A549 (cell line): Measurements from ENCODE around the gene ZNF219. TPM values are rescaled to one million over a fixed set of nuclear protein-coding genes. Genes with fewer than 3 reads are reported as not detected.
"Not testable (repeated sequence)": the region's sequence is repeated elsewhere in the genome, so short reads cannot be mapped to it uniquely, and the experiment has no call there.

Source experiments
- ATAC-seq, 2 experiments: fragments of 200-7000 bp in 1 of 2; fragments of >200 bp in 1 of 2; cut with Nextera tagmentation in 1 of 2; cut with Tn5 transposase in 1 of 2; 3 replicates each; pipeline versions ENCODE4 v1.8.0 to v1.9.1; 2018 to 2020; ENCODE audit warnings: mild to moderate bottlenecking in 1 of 2, moderate library complexity in 1 of 2
- CTCF ChIA-PET: fragments of 300-600 bp; sonication (Branson Sonifier 250); formaldehyde crosslinking; extraction: SDS; loops from one replicate; lab custom pipeline; 2021; ENCODE audit warnings: antibody characterized with exemption, inconsistent platforms; lab: Yijun Ruan, JAX
- POLR2A ChIA-PET: fragments of 350-600 bp; formaldehyde crosslinking; extraction: SDS; loops from one replicate; lab custom pipeline; 2021; ENCODE audit warnings: antibody characterized with exemption, inconsistent platforms; lab: Yijun Ruan, JAX
- DNase-seq, 2 experiments: peaks; one replicate each; pipeline versions ENCODE4 v3.0.0 to v3.0.0-alpha.2; 2011 to 2016; ENCODE audit warnings: low read depth in 1 of 2, low spot score in 1 of 2
- FAIRE-seq: peaks from 2 replicates; lab custom pipeline; 2011; peaks lifted over from hg19 to GRCh38; lab: Jason Lieb, UNC
- H3K27ac ChIP-seq, 2 experiments: fragments of >200 bp; sonication (Bioruptor Twin); formaldehyde crosslinking; 3 replicates each; pipeline ENCODE4 v1.5.1; 2016 to 2017
- H3K4me1 ChIP-seq: fragments of >200 bp; sonication (Bioruptor Twin); formaldehyde crosslinking; 3 replicates; pipeline ENCODE4 v1.6.1; 2016
- H3K4me2 ChIP-seq: fragments of >200 bp; sonication (Bioruptor Twin); formaldehyde crosslinking; 3 replicates; pipeline ENCODE4 v1.6.1; 2016
- H3K4me3 ChIP-seq: fragments of >200 bp; sonication (Bioruptor Twin); formaldehyde crosslinking; 3 replicates; pipeline ENCODE4 v1.5.1; 2016
- H3K9me3 ChIP-seq: fragments of >200 bp; sonication (Bioruptor Twin); formaldehyde crosslinking; 3 replicates; pipeline ENCODE4 v1.6.1; 2016
- CEBPB ChIP-seq, 2 experiments: fragments of >200 bp in 1 of 2; sonication (Bioruptor Twin) in 1 of 2; formaldehyde crosslinking in 1 of 2; IDR thresholded peaks; 2 replicates each; pipeline ENCODE4 v1.6.1; 2012 to 2016
- FOSL2 ChIP-seq, 2 experiments: fragments of 450-650 bp in 1 of 2; fragments of >200 bp in 1 of 2; sonication (Bioruptor Twin) in 1 of 2; formaldehyde crosslinking; IDR thresholded peaks; 2 replicates each; pipeline versions ENCODE4 v1.5.0 to v1.6.1; 2016 to 2020; ENCODE audit warnings: mild to moderate bottlenecking in 1 of 2, moderate library complexity in 1 of 2
- GATA3 ChIP-seq: IDR thresholded peaks from 2 replicates; pipeline ENCODE4 v1.6.1; 2012; ENCODE audit warnings: borderline replicate concordance
- MAZ ChIP-seq: fragments of 150-350 bp; IDR thresholded peaks from 2 replicates; pipeline ENCODE4 v1.6.1; 2014; ENCODE audit warnings: antibody characterized with exemption, low read depth, low read length, borderline replicate concordance
- PHF8 ChIP-seq: fragments of 200-600 bp; sonication (generic); IDR thresholded peaks from 2 replicates; pipeline ENCODE4 v1.6.1; 2016; ENCODE audit warnings: low read depth, mild to moderate bottlenecking, antibody characterized with exemption, moderate library complexity, borderline replicate concordance
- POLR2A ChIP-seq: IDR thresholded peaks from 2 replicates; pipeline ENCODE4 v1.6.1; 2012; ENCODE audit warnings: mild to moderate bottlenecking, low read length
- RAD21 ChIP-seq, 2 experiments: fragments of >200 bp in 1 of 2; sonication (Bioruptor Twin) in 1 of 2; formaldehyde crosslinking in 1 of 2; IDR thresholded peaks in 1 of 2; conservative IDR thresholded peaks in 1 of 2; 2 replicates in 1 of 2; 3 replicates in 1 of 2; pipeline ENCODE4 v1.6.1; 2012 to 2018; ENCODE audit warnings: inconsistent platforms in 1 of 2
- RNF2 ChIP-seq: fragments of 200-600 bp; sonication (generic); IDR thresholded peaks from 2 replicates; pipeline ENCODE4 v1.6.1; 2016; ENCODE audit warnings: low read depth, mild to moderate bottlenecking, antibody characterized with exemption, moderate library complexity, borderline replicate concordance
- SREBF2 ChIP-seq: fragments of 450-650 bp; IDR thresholded peaks from 2 replicates; pipeline ENCODE4 v1.6.1; 2014; ENCODE audit warnings: mild to moderate bottlenecking, moderate library complexity
- TP53 ChIP-seq: fragments of 250-450 bp; sonication (Bioruptor Pico); IDR thresholded peaks from 2 replicates; pipeline ENCODE4 v1.5.0; 2021; ENCODE audit warnings: mild to moderate bottlenecking, moderate library complexity
- ZSCAN20 ChIP-seq: fragments of 250-450 bp; sonication (Bioruptor Pico); IDR thresholded peaks from 2 replicates; pipeline ENCODE4 v1.8.0; 2022; ENCODE audit warnings: mild to moderate bottlenecking, moderate library complexity
- WGBS: methylation state at CpG from one replicate; pipeline ENCODE4 v1.1.6; 2017; ENCODE audit errors: missing lambda C conversion rate; 5-methylcytosine and 5-hydroxymethylcytosine counted together
- polyA plus RNA-seq, 4 experiments: library from polyadenylated mRNA; depleted of rRNA in 3 of 4; stranded (reverse); fragments of >200 nt; fragmentation: RNase III in 1 of 4; extraction: RNeasy Plus Mini Kit Qiagen cat#74134 plus additional on column Dnase treatment in 1 of 4; gene quantifications; 2 replicates in 3 of 4; 3 replicates in 1 of 4; pipeline ENCODE4 v1.2.3, GENCODE V29; 2011 to 2017
- TF ChIP-seq, protein P1 (sequence below): fragments of >200 bp; sonication (Bioruptor Twin); formaldehyde crosslinking; IDR thresholded peaks from 3 replicates; pipeline ENCODE4 v1.6.1; 2016
- TF ChIP-seq, protein P2 (sequence below): fragments of 250-450 bp; sonication (Bioruptor Pico); IDR thresholded peaks from 2 replicates; pipeline ENCODE4 v1.5.0; 2020; ENCODE audit warnings: low read depth, mild to moderate bottlenecking, moderate library complexity
- TF ChIP-seq, protein P3 (sequence below): fragments of 450-650 bp; IDR thresholded peaks from 2 replicates; pipeline ENCODE4 v1.6.1; 2014; ENCODE audit warnings: antibody characterized with exemption
- TF ChIP-seq, protein P4 (sequence below): fragments of 150-350 bp; IDR thresholded peaks from 2 replicates; pipeline ENCODE4 v1.6.1; 2014; ENCODE audit warnings: low read depth, mild to moderate bottlenecking, low read length
- TF ChIP-seq, protein P5 (sequence below): fragments of >200 bp; sonication (Bioruptor Twin); formaldehyde crosslinking; IDR thresholded peaks from 3 replicates; pipeline ENCODE4 v1.5.1; 2016

Gene ZNF219
- polyA plus RNA-seq, 2 of the 4 experiments (the other 2 are of a cell fraction), result 17.3 to 31.0 TPM

DNA sequence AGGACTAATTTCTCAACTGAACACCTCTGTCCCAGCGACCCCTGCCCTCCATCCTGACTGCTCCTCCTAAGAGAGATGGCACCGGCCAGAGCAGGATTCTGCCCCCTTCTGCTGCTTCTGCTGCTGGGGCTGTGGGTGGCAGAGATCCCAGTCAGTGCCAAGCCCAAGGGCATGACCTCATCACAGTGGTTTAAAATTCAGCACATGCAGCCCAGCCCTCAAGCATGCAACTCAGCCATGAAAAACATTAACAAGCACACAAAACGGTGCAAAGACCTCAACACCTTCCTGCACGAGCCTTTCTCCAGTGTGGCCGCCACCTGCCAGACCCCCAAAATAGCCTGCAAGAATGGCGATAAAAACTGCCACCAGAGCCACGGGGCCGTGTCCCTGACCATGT lies 55.5 kb downstream of the ZNF219 start (continued):
- TF ChIP-seq MAZ (no peak), POLR2A (no peak), ZSCAN20 (CRISPR knock-in tag) (no peak), FOSL2 (IDR thresholded peaks at IDR 0.05) (no peak), FOSL2 (CRISPR knock-in tag; IDR thresholded peaks at IDR 0.05) (no peak), TP53 (CRISPR knock-in tag) (no peak), RAD21 (conservative IDR thresholded peaks at IDR 0.05 in 1 of 2, IDR thresholded peaks at IDR 0.05 in 1 of 2) (no peak), PHF8 (no peak)
- TF ChIP-seq, protein P1, sequence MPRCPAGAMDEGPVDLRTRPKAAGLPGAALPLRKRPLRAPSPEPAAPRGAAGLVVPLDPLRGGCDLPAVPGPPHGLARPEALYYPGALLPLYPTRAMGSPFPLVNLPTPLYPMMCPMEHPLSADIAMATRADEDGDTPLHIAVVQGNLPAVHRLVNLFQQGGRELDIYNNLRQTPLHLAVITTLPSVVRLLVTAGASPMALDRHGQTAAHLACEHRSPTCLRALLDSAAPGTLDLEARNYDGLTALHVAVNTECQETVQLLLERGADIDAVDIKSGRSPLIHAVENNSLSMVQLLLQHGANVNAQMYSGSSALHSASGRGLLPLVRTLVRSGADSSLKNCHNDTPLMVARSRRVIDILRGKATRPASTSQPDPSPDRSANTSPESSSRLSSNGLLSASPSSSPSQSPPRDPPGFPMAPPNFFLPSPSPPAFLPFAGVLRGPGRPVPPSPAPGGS, result no peak
- TF ChIP-seq, protein P2, sequence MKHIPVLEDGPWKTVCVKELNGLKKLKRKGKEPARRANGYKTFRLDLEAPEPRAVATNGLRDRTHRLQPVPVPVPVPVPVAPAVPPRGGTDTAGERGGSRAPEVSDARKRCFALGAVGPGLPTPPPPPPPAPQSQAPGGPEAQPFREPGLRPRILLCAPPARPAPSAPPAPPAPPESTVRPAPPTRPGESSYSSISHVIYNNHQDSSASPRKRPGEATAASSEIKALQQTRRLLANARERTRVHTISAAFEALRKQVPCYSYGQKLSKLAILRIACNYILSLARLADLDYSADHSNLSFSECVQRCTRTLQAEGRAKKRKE (CRISPR knock-in tag), result no peak
- TF ChIP-seq, protein P3, sequence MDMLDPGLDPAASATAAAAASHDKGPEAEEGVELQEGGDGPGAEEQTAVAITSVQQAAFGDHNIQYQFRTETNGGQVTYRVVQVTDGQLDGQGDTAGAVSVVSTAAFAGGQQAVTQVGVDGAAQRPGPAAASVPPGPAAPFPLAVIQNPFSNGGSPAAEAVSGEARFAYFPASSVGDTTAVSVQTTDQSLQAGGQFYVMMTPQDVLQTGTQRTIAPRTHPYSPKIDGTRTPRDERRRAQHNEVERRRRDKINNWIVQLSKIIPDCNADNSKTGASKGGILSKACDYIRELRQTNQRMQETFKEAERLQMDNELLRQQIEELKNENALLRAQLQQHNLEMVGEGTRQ, result no peak

DNA sequence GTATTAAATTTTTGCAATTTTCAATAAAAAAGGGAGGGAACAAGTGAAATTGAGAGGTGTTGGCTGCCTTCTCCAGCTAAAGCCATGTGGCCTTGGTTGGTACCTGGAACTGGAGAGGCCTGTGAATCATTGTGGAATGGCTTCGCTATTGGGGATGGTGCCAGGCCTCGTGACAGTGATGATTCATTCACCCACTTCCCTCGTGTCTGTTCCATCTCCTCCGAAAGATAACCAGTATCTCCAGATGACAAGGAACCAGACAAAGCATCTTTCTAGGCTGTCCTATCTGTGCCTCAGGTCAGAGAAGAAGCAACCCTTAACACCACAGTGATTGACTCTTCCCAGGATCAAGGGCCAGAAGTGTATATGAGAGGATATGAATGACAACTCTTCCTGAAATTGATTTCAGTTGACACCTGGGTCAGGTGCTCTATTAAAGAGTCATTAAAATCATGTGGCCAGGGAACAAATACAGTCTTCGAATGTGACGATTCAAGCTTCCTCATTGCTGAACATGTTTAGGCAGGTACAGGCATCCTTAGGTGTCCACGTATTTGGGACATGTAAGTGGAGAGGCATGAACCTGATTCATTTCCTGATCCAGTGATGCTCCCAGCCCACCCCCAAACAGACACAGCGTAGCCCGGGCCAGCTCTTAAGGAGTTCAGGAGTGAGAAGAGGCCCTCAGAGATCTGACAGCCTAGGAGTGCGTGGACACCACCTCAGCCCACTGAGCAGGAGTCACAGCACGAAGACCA lies 56.6 kb downstream of the ZNF219 start, which contains the start of gene RNASE7:
RNASE7 (plus strand) TSS at position 687 of the 758 bp plus-strand sequence. CDS start 631 bp downstream, outside the sequence.
- CTCF ChIA-PET, result interaction anchor here (0.8 to 7.3 kb wide), 7 partner anchors 8 to 346 kb away, joined by 3 to 323 read pairs (median 24); partner anchors contain the start of gene NDRG2
- no peaks in the 10 kb centered on the region for H3K4me1 ChIP-seq
- ATAC-seq, result no peak
- 63% methylated on average over 11 of the region's 11 CpGs for WGBS
- no peak for FAIRE-seq
- no peak for DNase-seq
- no peak within 1 kb of the TSS for H3K27ac ChIP-seq
- no peak within 1 kb of the TSS for H3K4me2 ChIP-seq
- no peak for TF ChIP-seq CEBPB (IDR thresholded peaks at IDR 0.05)
- TF ChIP-seq, protein P4, sequence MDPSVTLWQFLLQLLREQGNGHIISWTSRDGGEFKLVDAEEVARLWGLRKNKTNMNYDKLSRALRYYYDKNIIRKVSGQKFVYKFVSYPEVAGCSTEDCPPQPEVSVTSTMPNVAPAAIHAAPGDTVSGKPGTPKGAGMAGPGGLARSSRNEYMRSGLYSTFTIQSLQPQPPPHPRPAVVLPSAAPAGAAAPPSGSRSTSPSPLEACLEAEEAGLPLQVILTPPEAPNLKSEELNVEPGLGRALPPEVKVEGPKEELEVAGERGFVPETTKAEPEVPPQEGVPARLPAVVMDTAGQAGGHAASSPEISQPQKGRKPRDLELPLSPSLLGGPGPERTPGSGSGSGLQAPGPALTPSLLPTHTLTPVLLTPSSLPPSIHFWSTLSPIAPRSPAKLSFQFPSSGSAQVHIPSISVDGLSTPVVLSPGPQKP, result no peak
- no peak for TF ChIP-seq FOSL2 (IDR thresholded peaks at IDR 0.05)
- no peak for TF ChIP-seq FOSL2 (CRISPR knock-in tag; IDR thresholded peaks at IDR 0.05)
- TF ChIP-seq GATA3, result no peak
- TF ChIP-seq RNF2, result no peak
- no peak for TF ChIP-seq SREBF2
- TF ChIP-seq, protein P5, sequence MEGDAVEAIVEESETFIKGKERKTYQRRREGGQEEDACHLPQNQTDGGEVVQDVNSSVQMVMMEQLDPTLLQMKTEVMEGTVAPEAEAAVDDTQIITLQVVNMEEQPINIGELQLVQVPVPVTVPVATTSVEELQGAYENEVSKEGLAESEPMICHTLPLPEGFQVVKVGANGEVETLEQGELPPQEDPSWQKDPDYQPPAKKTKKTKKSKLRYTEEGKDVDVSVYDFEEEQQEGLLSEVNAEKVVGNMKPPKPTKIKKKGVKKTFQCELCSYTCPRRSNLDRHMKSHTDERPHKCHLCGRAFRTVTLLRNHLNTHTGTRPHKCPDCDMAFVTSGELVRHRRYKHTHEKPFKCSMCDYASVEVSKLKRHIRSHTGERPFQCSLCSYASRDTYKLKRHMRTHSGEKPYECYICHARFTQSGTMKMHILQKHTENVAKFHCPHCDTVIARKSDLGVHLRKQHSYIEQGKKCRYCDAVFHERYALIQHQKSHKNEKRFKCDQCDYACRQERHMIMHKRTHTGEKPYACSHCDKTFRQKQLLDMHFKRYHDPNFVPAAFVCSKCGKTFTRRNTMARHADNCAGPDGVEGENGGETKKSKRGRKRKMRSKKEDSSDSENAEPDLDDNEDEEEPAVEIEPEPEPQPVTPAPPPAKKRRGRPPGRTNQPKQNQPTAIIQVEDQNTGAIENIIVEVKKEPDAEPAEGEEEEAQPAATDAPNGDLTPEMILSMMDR, result no peak
- no peak for TF ChIP-seq TP53 (CRISPR knock-in tag)
- TF ChIP-seq, protein P3, result no peak
- no peaks in the 10 kb centered on the region for H3K9me3 ChIP-seq
- no peak within 1 kb of the TSS for H3K4me3 ChIP-seq
- POLR2A ChIA-PET, result no interaction called here

DNA sequence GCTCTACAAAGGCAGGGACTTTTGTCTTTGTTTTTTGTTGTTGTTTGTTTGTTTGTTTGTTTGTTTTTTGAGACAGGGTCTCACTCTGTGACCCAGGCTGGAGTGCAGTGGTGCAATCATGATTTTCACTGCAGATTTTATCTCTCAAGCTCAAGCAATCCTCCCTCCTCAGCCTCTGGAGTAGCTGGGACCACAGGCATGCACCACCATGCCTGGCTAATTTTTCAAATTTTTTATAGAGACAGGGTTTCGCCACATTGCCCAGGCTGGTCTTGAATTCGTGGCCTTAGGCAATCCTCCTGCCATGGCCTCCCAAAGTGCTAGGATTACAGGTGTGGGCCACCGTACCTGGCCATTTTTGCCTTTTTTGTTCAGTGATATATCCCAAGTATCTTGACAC lies 57.5 kb downstream of the ZNF219 start:
- H3K4me1 ChIP-seq, H3K27ac ChIP-seq, H3K4me3 ChIP-seq, FAIRE-seq, ATAC-seq, H3K4me2 ChIP-seq, DNase-seq, POLR2A ChIA-PET, H3K9me3 ChIP-seq: not testable (repeated sequence)
- 58% methylated on average over 3 of the region's 3 CpGs for WGBS
- CTCF ChIA-PET, result interaction anchor here (0.8 to 7.3 kb wide), 31 partner anchors 8 to 349 kb away, joined by 3 to 323 read pairs (median 8); partner anchors contain the start of genes NDRG2, RNASE8 and TPPP2
